NCI-H1694 treated with DMSO at 0.1 percent for 48 hours (cell line): Measurements from ENCODE around the gene GPR18.
A peak's percentile ranks its signal among the peaks of the same experiment; 100 is the strongest.
"Not testable (repeated sequence)": the region's sequence is repeated elsewhere in the genome, so short reads cannot be mapped to it uniquely, and the experiment has no call there.

Source experiments
- DNase-seq: peaks from one replicate; lab custom pipeline; 2025; lab: John Stamatoyannopoulos, UW

The GPR18 gene

DNA sequence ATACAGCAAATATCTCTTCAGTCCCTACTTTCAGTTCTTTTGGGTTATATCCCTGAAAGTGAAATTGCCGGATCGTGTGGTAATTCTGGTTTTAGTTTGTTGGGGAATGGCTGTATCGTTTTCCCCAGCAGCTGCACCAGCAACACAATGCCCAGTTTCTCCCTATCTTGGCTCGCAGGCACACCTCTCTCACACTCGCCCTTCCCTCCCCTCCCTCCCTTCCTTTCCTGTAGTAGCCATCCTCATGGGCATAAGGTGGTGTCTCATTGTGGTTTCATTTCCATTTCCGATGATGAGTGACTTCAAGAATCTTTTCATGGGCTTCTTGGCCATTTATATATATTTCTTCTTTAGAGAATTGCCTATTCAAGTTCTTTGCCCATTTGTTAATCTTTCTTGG, 8.6 kb upstream of the GPR18 start:
- DNase-seq = no peak

DNA sequence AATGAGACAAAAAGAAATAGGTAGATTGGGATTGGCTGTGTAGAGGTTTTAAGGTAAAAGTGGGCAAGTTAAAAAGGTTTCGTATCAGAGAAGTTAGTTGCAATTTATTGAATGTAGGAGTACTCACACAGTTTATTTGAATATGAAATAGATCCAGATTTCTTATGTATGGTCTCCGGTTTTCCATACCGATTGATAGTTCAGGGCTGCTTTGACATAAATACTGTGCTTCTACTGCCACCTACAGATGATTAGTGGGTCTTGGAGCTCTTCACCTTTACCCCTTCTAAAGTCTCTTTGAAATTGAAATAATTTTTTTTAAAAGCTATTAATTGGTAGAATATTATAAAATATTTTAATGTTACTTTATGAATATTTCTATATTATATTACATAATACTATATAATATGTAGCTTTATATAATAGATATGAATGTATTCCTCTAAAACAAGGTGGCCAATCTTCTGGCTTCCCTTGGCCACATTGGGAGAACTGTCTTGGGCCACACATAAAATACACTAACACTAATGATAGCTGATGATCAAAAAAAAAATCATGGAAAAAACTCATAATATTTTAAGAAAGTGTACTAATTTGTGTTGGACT, 7.7 kb upstream of the GPR18 start:
- DNase-seq = peak; percentile 53

DNA sequence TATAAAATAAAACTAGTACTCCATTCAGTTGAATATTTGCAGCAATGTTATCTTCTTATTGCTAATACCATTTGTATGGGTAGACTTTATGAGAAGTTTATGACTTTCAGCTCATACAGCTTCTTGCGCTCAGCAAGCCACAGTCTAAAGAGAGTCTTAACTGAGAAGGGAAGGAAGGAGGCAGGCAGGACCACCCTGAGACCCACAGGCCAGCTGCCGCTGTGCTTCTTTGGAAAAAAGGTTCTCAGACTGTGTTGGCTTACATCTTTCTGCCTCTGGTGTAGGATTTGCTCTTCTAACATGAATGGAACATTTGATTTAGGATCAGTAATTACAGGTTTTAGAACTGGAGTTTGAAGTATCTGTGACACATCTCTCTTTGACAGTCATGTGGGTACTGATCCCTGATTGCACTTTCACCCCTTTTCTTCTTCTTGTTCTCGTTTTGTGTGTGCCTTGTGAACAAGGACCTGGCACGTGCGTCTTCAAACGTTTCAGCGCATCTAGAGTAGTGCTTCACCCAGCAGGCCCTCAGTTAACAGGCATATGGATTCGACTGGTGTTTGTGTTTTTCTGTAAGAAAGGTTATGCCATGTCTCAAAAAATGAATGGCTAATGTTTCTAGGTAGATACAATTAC, 7.1 kb upstream of the GPR18 start:
- DNase-seq = no peak

DNA sequence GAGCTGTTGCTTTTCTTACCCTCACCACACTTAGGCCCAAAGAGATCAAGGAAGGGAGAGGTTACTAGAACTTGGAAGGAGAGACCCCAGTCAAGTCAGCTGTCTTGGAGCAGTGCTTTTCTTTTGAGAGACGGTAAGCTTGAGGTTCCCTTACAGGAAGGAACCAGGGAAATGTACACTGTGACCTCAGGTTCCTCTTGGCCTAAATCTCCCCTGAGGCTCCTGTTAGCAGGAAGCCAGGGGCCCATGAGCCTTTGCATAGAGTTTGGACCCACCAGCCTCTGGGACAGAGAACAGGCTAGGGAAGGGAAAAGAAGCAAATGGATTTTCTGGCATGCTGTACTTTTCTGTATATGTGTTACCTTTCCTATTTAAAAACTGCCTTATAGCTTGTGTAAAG, 5.9 kb upstream of the GPR18 start:
- DNase-seq = no peak

DNA sequence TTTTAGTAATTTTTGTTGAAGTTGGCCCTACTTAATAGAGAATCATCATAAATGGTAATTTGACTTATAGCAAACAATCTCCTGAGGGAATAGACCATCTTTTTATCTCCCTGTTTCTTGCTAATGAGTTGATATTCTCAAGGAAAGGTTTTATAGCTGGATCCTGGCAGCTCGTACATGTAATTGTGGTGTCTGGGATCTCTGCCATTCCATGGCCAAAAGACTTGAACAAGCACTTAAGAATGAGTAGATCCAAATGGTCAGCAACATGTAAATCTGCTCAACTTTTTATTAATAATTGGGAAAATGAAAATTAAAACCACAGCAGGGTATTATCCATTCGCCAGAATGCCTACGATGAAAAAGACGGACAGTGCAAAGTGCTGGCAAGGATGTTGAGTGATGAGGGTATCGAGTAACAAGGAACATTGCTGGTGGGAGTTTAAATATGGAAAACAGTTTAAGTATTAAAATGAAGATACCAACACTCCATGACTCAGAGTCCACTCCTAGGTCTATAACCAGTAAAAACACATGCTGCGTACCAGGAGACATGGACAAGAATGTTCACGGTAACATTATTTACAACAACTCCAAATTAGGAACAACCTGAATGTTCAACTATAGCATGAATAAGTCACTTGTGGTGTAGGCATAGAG, 5.1 kb upstream of the GPR18 start:
- DNase-seq = no peak

DNA sequence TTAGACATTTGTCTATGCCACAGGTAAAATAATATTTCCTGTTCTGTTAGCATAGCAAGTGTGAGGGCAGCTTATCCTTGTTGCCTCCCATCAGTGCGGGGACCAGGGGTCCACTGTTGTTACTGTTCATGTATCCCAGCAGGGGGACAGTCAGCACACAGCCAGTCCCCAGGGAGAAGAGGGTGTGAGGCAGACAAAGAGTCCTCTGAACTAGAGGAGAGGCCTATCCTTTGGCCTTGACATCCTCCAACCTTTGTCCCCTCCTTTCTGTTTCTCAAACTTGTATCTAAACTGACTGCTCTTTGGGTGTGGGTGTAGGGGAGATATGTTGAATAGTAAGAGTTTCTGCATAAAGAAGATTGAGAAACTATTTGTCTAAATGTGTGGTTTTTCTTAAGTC, 2.9 kb upstream of the GPR18 start:
- DNase-seq = no peak

DNA sequence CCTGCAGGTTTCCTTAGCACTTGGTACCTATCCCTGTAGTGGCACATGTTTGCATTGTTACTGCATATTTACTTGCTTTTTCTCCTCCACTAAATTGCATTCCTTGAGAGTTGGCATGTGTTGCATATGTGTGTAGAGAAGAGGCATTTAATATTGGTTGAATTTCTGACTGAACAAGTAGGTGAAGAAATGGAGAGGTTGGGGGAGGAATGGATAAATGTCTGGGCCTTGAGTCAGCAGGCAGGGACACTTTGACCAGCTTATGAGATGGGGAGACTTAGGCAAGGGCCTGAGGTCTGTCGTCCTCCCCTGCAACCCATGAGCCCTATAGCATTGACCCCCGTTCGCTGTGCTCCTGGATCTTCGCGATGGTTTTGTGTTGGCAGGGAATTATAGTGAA, 2.0 kb upstream of the GPR18 start:
- no peak for DNase-seq

DNA sequence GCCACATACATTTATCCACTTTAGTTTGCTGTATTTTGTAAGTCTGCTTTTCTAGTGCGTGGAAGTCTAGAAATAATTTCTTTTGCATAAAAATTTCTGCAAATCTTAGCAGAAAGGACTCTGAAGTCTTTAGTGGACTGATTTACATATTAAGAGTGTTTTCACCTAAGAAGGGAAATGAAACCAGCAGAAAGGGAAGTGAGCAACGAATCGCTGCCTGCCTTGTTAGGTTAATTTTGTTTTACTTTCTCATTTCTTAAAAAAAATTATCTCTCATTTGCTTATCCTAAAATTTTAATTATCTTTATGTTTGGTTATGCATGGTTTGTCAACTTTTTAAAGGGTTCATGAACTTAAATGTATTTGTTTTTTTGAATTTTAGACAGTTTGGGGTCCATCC, 767 bp upstream of the GPR18 start:
- no peak for DNase-seq

DNA sequence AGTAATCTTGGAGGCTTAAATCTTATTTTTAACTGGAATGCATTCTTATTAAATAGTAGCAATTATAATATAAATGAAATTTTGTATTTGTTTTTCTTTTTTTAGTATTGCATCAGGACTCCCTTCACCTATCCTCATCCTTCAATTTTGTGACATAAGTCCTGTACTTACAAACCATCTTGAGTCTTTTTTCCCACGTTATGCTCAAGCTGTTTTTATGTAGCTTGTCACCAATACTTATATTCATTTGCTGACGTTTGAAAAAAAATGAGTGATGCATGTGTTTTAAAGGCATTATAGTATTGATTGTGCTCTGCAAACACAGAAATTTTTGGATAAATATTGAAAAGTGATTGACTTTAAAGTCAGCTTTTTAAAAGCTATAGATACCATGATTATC, 888 bp downstream of the GPR18 start:
- DNase-seq = no peak

DNA sequence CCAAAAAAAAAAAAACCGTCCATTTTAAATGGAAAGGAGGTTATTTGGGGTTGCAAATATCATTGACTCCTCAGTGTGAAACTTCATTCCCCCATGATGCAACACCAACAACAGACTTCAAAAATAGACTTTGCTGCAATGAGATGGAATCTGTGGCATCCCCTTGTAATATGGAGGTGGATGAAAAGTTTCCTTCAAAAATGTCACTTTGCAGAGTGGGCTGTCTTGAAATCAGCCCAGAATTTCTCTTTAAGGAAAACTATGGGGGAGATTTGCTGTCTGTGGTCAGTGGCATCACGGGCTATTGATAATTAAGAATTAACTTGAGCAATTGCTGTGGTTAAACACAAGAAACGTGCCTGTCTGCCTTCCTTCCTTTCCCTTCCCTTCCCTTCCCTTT, 1.5 kb downstream of the GPR18 start:
- DNase-seq = no peak

DNA sequence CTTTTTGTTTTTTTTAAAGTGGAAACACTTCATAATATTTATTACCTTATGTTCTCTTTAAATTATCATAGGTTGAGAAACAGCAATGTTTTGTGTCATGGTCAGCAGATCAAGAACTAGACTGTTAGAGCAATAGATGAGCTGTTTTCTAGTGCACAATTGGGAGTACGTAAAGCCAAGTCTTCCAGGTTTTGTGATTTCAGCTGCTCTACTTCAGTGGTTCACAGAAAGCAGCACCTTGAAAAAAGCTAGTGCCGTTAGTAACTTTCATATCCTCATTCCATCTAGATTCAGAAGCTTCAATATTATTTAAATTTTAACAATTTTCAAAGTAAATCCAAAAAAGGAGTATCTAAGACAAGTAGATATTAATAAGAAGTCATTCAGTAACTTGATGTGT, 1.9 kb downstream of the GPR18 start:
- DNase-seq = no peak

DNA sequence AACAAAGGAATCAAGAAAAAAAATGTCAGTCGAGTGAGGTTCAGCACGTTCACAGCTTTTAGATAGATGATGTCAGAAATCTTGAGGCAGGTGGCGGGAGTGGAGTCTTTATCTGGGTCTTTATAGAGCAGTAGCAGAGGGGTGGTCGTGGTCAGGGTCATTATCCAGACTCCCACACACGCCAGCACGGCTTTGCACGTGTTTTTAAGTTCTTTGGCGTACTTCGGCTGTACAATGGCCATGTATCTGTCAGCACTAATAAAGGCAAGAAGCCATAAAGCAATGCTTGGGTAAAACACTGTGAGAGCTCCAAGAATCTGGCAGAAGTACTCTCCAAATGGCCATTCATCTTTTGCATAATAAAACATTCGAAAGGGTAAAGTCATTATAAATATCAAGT, 2.9 kb downstream of the GPR18 start:
- no peak for DNase-seq

DNA sequence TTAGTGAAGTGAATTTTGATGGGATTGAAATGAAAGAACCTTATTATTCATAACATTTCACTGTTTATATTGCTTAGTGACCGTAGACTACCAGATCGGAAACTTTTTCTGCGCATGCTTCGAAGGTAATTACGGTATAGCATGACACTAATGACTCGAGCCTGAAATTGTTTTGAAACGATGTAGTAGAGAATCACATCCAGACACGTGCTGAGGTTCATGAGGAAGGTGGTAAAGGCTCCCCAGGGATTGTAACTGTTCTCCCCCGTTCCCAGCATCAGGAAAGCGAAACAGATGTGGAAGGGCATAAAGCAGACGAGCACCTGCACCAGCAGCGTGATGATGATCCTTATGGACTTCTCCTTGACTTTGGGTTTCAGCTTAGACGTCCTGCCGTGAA, 3.3 kb downstream of the GPR18 start:
- DNase-seq = no peak

DNA sequence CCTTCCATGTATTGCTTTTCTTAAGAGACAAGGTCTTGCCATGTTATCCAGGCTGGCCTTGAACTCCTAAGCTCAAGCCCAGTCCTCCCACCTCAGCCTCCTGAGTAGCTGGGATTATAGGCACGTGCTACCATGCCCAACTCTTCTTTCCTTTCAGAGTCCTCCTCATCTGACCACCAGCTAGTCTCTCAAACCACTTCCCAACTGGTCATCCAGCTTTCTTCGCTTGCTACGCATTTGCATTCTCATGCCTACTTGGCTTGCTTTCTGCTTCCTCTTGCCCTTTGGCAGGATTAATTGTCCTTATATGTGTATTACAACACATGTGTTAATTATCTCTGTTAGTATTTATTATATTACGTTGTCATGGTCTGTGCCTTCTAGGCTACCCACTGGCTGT, 6.3 kb downstream of the GPR18 start:
- DNase-seq = no peak

DNA sequence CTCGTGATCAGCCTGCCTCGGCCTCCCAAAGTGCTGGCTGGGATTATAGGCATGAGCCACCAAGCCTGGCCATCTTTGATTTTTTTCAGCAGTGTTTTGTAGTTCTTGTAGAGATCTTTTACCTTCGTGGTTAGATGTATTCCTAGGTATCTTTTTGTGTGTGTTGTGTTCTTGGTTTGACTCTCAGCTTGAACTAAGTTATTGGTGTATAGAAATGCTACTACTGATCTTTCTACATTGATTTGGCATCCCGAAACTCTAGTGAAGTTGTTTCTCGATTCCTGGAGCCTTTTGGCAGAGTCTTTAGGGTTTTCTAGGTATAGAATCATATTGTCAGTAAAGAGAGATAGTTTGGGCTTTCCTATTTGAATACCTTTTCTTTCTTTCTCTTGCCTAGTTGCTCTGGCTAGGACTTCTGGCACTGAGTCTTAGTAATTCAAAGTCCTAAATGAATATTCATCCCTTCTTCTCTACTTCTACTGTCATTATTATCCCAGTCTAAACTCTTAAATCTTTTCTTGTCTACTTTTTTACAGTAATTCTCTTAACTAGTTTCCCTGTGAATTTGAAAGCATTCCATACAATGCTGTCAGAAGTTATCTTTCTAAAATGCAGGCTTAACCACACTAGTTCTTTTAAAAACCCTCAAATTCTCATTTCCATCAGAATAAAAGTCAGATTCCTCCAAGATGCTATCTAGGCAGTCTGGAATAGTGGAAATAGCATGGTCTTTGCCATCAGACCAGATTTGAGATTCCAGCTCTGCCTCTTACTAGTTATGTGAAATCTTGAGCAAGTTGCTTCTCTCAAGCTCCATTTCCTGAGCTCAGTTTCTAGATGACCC, 7.0 kb downstream of the GPR18 start:
- DNase-seq = no peak

DNA sequence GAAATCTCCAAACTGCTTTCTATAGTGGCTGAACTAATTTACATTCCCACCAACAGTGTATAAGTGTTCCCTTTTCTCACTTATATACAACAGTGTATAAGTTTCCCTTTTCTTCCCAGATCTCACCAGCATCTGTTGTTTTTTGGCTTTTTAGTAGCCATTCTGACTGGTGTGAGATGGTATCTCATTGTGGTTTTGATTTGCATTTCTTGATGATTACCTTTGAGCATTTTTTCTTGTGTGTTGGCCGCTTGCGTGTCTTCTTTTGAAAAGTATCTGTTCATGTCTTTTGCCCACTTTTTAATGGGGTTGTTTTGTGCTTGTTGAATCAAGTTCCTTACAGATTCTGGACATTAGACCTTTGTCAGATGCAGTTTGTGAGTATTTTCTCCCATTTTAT, 8.6 kb downstream of the GPR18 start:
- not testable (repeated sequence) for DNase-seq

DNA sequence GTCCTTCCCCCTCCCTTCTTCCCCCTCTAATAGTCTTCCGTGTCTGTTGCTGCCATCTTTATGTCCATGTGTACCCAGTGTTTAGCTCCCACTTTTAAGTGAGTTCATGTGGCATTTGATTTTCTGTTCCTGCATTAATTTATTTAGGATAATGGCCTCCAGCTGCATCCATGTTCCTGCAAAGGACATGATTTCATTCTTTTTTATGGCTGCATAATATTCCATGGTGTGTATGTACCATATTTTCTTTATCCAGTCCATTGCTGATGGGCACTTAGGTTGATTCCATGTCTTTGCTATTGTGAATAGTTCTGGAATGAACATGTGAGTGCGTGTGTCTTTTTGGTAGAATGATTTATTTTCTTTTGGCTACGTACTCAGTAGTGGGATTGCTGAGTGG, 9.0 kb downstream of the GPR18 start:
- DNase-seq = not testable (repeated sequence)

DNA sequence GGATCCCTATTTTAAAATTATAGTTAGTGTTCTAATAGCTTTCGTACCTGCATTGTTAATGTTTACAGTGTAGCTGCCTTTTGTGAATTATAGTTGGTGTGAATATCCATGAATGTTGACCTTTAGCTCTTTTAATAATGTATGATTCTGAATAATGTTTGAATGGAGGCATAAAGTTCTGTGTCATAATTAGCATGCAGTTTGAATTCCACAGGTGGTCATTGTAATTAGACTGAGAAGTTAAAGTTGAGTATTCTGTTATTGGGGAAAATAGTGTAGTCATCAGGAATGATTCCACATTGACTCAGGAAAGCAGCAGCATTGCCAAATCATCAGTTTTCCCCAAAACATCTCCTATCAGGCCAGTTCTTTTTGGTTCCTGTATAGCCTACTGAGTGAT, 12.1 kb downstream of the GPR18 start:
- no peak for DNase-seq

DNA sequence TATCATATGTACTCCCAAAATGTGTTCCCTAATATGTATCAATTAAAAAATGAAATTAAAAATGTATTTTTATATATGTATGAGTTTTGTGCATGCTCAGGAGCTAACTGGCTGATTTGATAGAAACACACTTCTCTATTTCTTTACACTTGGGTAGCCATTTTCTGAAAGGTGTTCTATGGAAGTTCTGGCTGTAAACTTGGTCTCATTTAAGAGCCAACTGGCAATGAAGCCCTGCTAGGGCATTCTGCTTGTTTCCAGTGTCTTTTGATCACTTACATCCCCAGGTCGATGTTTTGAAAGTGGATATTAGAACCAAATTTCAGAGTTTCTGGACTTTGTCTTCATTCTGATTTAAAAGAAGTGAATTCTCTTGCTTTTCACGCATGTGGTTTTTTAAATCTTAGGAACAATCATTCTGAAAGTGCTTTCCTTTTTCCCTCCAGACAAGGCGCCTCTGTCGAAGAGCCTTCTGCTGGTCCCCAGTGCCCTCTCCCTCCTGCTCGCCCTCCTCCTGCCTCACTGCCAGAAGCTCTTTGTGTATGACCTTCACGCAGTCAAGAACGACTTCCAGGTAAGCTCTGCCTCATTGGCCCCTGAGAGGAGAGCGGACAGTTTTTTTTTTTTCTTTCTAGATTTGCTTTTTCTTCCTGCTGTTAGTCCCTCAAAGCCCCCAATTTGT, 20.1 kb downstream of the GPR18 start:
- no peak for DNase-seq

DNA sequence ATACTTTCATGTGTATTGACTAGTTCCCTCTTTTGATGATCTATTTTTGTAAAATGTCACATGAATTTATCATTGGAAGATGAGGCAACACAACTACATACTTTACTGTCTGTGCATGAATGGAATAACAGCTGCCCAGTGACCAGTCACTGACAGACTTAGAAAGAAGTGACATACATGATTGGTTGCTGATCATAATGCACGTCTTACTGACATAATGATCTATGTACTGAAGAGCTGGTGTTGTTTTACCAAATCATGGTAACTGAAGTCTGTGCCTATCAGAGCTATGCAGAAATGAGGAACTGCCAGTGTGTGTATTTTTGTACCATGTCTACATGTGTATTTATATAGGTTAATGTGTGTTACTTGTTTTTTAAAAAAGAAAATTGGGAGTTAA, 26.5 kb downstream of the GPR18 start:
- no peak for DNase-seq

DNA sequence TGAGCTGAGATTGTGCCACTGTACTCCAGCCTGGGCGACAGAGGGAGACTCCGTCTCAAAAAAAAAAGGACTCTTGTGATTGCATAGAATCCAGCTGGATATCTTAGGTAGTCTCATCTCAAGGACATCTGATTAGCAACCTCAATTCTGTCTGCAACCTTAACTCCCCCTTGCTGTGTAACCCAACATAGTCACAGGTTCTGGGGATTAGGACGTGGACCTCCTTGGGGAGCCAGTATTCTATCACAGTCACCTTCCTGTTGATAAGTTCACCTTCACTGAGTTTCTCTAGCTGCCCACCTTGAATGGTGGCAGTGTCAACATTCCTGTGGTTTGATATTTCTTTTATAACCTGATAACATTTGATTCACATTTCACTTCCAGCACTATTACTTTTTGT, 27.2 kb downstream of the GPR18 start:
- no peak for DNase-seq

DNA sequence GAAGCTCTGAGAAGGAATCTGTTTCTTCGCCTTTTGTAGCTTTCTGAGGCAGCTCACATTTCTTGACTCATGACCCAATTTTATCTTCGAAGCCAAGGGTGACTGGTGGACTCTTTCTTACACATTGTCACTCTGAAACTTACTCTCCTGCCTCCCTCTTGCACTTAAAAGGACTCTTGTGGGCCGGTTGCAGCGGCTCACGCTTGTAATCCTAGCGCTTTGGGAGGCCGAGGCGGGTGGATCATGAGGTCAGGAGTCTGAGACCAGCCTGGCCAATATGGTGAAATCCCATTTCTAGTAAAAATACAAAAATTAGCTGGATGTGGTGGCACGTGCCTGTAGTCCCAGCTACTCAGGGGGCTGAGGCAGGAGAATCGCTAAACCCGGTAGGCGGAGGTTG, 27.6 kb downstream of the GPR18 start:
- not testable (repeated sequence) for DNase-seq
